Measurements from ENCODE around the gene PRRT2. TPM values are rescaled to one million over a fixed set of nuclear protein-coding genes. Genes with fewer than 3 reads are reported as not detected.

The PRRT2 gene
- total RNA-seq, 4 donors from 2014 or later, result 20.2 to 54.5 (median 28.0) TPM

- no peaks in the 10 kb centered on the region for H3K27me3 ChIP-seq
- H3K36me3 ChIP-seq, result no peaks in the 10 kb centered on the region
- no peaks in the 10 kb centered on the region for H3K9me3 ChIP-seq
- H3K27ac ChIP-seq, result peak overlapping the region; percentile 96 to 99
- H3K4me3 ChIP-seq, result peak overlapping the region; percentile 35 to 61
- intact Hi-C loops (cut with DNase I; ENCODE audit: low total_unique reads), result no loop called here
- H3K4me1 ChIP-seq, result peaks cover 11 to 35% of the 10 kb centered on the region in 2 donors
- TF ChIP-seq CTCF (IDR thresholded peaks at IDR 0.05) (no peak), POLR2A (IDR thresholded peaks at IDR 0.05) (no peak)
- peak; percentile 31 to 54 for DNase-seq
These were observed 3.6 kb upstream of the PRRT2 start for GRCh38 chr16:29808219-29808900.

- Histone ChIP-seq H3K4me1 (peaks cover 11 to 39% of the 10 kb centered on the region in 2 donors), H3K9me3 (no peaks in the 10 kb centered on the region), H3K4me3 (no peak overlapping the region), H3K36me3 (no peaks in the 10 kb centered on the region), H3K27me3 (no peaks in the 10 kb centered on the region), H3K27ac (peak overlapping the region; percentile 96 to 99)
- intact Hi-C loops (cut with DNase I; ENCODE audit: low total_unique reads), result no loop called here
- DNase-seq, result peak; percentile 34 to 38
- no peak for TF ChIP-seq POLR2A (IDR thresholded peaks at IDR 0.05)
- no peak for TF ChIP-seq CTCF (IDR thresholded peaks at IDR 0.05)
These were observed 2.8 kb upstream of the PRRT2 start for GRCh38 chr16:29809031-29809747.

GRCh38 chr16:29809850-29810698 lies 1.9 kb upstream of the PRRT2 start:
- peak overlapping the region; percentile 96 to 99 for H3K27ac ChIP-seq
- H3K9me3 ChIP-seq, result no peaks in the 10 kb centered on the region
- DNase-seq, result peak; percentile 39 to 48
- H3K4me3 ChIP-seq, result no peak overlapping the region
- no peaks in the 10 kb centered on the region for H3K27me3 ChIP-seq
- intact Hi-C loops (cut with DNase I; ENCODE audit: low total_unique reads), result no loop called here
- peaks cover 11 to 39% of the 10 kb centered on the region in 2 donors for H3K4me1 ChIP-seq
- TF ChIP-seq POLR2A (IDR thresholded peaks at IDR 0.05) (no peak), CTCF (IDR thresholded peaks at IDR 0.05) (no peak)
- no peaks in the 10 kb centered on the region for H3K36me3 ChIP-seq

- no peaks in the 10 kb centered on the region for H3K36me3 ChIP-seq
- peaks cover 11 to 39% of the 10 kb centered on the region in 2 donors for H3K4me1 ChIP-seq
- no peaks in the 10 kb centered on the region for H3K9me3 ChIP-seq
- no peaks in the 10 kb centered on the region for H3K27me3 ChIP-seq
- no peak for TF ChIP-seq POLR2A (IDR thresholded peaks at IDR 0.05)
- TF ChIP-seq CTCF (IDR thresholded peaks at IDR 0.05), result no peak
- peak overlapping the region; percentile 96 to 99 for H3K27ac ChIP-seq
- H3K4me3 ChIP-seq, result peak overlapping the region in 1 of 2 donors; percentile 59
- intact Hi-C loops (cut with DNase I; ENCODE audit: low total_unique reads), result no loop called here
- no peak for DNase-seq
These were observed 1.3 kb upstream of the PRRT2 start for GRCh38 chr16:29810699-29811169.
